GM12878 (cell line): ENCODE data around the gene MGLL. TPM values are rescaled to one million over a fixed set of nuclear protein-coding genes. Genes with fewer than 3 reads are reported as not detected.

Experiments used
- ATAC-seq: fragments of 200-7000 bp; cut with Tn5 transposase; 3 replicates; pipeline ENCODE4 v1.9.1; 2020; ENCODE audit warnings: mild to moderate bottlenecking, moderate library complexity
- BruUV-seq: library from RNA; stranded (reverse); fragments of 400-500 nt; replicated peaks from 2 replicates; lab custom pipeline; 2021; lab: Mats Ljungman, UMichigan
- CTCF ChIA-PET: fragments of 300-600 bp; sonication (Branson Sonifier 250); formaldehyde crosslinking; extraction: SDS; loops from one replicate; lab custom pipeline; 2021; ENCODE audit warnings: inconsistent platforms; lab: Yijun Ruan, JAX
- POLR2A ChIA-PET: fragments of 350-600 bp; formaldehyde crosslinking; extraction: SDS; loops from one replicate; lab custom pipeline; 2021; ENCODE audit warnings: inconsistent platforms; lab: Charles Lee
- RAD21 ChIA-PET: fragments of 300-600 bp; sonication (Branson Sonifier 250); formaldehyde crosslinking; loops from one replicate; lab custom pipeline; 2023; ENCODE audit warnings: antibody characterized with exemption; ENCODE audit not compliant: unreplicated experiment; lab: Charles Lee
- SMC1A ChIA-PET: fragments of 300-600 bp; sonication (Branson Sonifier 250); formaldehyde crosslinking; loops from one replicate; lab custom pipeline; 2023; ENCODE audit not compliant: unreplicated experiment, uncharacterized antibody; lab: Charles Lee
- DNase-seq: peaks from one replicate; pipeline ENCODE4 v3.0.0-alpha.2; 2011; ENCODE audit warnings: low read depth, low spot score
- FAIRE-seq: peaks from 3 replicates; lab custom pipeline; 2011; peaks lifted over from hg19 to GRCh38; lab: Jason Lieb, UNC
- H2AFZ ChIP-seq: 2 replicates; pipeline ENCODE4 v1.6.0; 2011; ENCODE audit warnings: low read depth, low read length, control low read depth; ENCODE audit not compliant: control insufficient read depth
- H3K27ac ChIP-seq: 2 replicates; pipeline ENCODE4 v1.5.1; 2011; ENCODE audit warnings: control low read depth; ENCODE audit not compliant: control insufficient read depth, insufficient read depth
- H3K27me3 ChIP-seq, 2 experiments: replicated peaks in 1 of 2; 2 replicates each; pipeline versions ENCODE4 v1.6.0 to v1.6.1; 2011; ENCODE audit warnings: low read length in 1 of 2; ENCODE audit not compliant: control insufficient read depth in 2 of 2, insufficient read depth in 2 of 2
- H3K36me3 ChIP-seq, 2 experiments: 2 replicates each; pipeline ENCODE4 v1.5.1; 2011; ENCODE audit warnings: low read length in 1 of 2; ENCODE audit not compliant: control insufficient read depth in 2 of 2, insufficient read depth in 2 of 2
- H3K4me1 ChIP-seq: 2 replicates; pipeline ENCODE4 v1.6.1; 2011; ENCODE audit warnings: mild to moderate bottlenecking, low read length, moderate library complexity, mixed read lengths; ENCODE audit not compliant: control insufficient read depth, insufficient read depth
- H3K4me2 ChIP-seq: 2 replicates; pipeline ENCODE4 v1.6.0; 2011; ENCODE audit warnings: control low read depth; ENCODE audit not compliant: control insufficient read depth, insufficient read depth
- H3K4me3 ChIP-seq: fragments of 200-600 bp; sonication (generic); 2 replicates; pipeline ENCODE4 v1.5.1; 2016
- H3K79me2 ChIP-seq: 2 replicates; pipeline ENCODE4 v1.6.0; 2011; ENCODE audit warnings: low read length; ENCODE audit not compliant: control insufficient read depth, insufficient read depth
- H3K9ac ChIP-seq: 2 replicates; pipeline ENCODE4 v1.8.0; 2011; ENCODE audit warnings: low read length, control low read depth, mixed read lengths; ENCODE audit not compliant: control insufficient read depth, insufficient read depth
- H3K9me3 ChIP-seq: replicated peaks from 3 replicates; pipeline ENCODE4 v1.5.1; 2011; ENCODE audit warnings: mild to moderate bottlenecking, low read length; ENCODE audit not compliant: control insufficient read depth, insufficient read depth
- H4K20me1 ChIP-seq: 2 replicates; pipeline ENCODE4 v1.6.0; 2011; ENCODE audit not compliant: control insufficient read depth, insufficient read depth
- CTCF ChIP-seq, 3 experiments: IDR thresholded peaks in 2 of 3; conservative IDR thresholded peaks in 1 of 3; 2 replicates each; pipeline ENCODE4 v1.5.1; 2011; ENCODE audit warnings: low read depth in 3 of 3, low read length in 3 of 3, mild to moderate bottlenecking in 3 of 3, control low read depth in 2 of 3, moderate library complexity in 2 of 3, inconsistent platforms in 1 of 3, mixed read lengths in 1 of 3; ENCODE audit not compliant: control insufficient read depth in 2 of 3, insufficient read depth in 1 of 3; ENCODE audit errors: extremely low read depth in 1 of 3
- TCF12 ChIP-seq: IDR thresholded peaks from 2 replicates; pipeline ENCODE4 v1.6.1; 2011; ENCODE audit warnings: low read depth, mild to moderate bottlenecking, low read length
- WGBS: methylation state at CpG from one replicate; pipeline ENCODE4 v1.1.6; 2016; ENCODE audit warnings: low lambda C conversion rate; ENCODE audit not compliant: insufficient replicate concordance, insufficient coverage; ENCODE audit errors: missing lambda C conversion rate; 5-methylcytosine and 5-hydroxymethylcytosine counted together
- in situ Hi-C: fragments of 300-500 bp; cut with MboI; formaldehyde crosslinking; loops from 9 replicates; pipeline ENCODE4 v1.14.3; 2018; ENCODE audit warnings: mixed read lengths
- intact Hi-C: fragments of 100-400 bp; cut with micrococcal nuclease; formaldehyde crosslinking; loops from one replicate; pipeline ENCODE4 v1.14.2; 2022; ENCODE audit not compliant: unreplicated experiment
- polyA plus RNA-seq, 11 experiments: library from polyadenylated mRNA; depleted of rRNA in 4 of 11; unstranded in 6 of 11; stranded (reverse) in 5 of 11; fragments of >200 nt; fragmentation: Nextera tagmentation in 4 of 11; fragmentation: Illumina TruSeq in 1 of 11; extraction: Ambion mirVana in 4 of 11; extraction: Trizol in 1 of 11; gene quantifications; 1 replicate in 1 of 11; 2 replicates in 10 of 11; pipeline versions ENCODE4 v1.2.1 to v1.2.3, GENCODE V29; 2011 to 2016; ENCODE audit warnings: inconsistent platforms in 2 of 11, missing spikeins in 2 of 11, low read depth in 1 of 11
- total RNA-seq, 4 experiments: library from RNA; depleted of rRNA in 3 of 4; stranded (reverse); fragments of >200 nt in 3 of 4; fragmentation: Illumina TruSeq in 1 of 4; extraction: Trizol in 1 of 4; gene quantifications; 2 replicates each; pipeline versions ENCODE4 v1.2.1 to v1.2.3, GENCODE V29; 2013 to 2021

MGLL gene
- total and polyA plus RNA-seq, 10 of the 15 experiments (the other 5 are each of a cell fraction or from before 2014, with no cell fraction given), result 44.9 to 177 (median 72.9) TPM

DNA sequence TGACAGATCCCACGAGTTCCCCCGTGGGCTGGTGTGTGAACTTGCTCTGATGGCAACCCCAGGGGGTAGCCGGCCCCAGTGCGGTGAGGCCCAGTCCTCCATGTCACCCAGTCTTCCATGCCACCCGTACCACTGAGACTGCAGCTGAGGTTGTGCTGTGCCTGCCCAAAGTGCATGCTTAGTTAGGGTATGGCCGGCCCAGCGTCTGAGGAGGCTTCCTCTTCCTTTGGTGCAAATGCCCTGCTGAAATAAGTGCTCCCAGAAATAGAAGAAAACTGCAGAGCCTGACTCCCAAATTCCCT, 31.5 kb downstream of the MGLL start (continued):
- no peak for TF ChIP-seq CTCF (IDR thresholded peaks at IDR 0.05 in 2 of 3, conservative IDR thresholded peaks at IDR 0.05 in 1 of 3; ENCODE audit: control insufficient read depth in 2 of 3, extremely low read depth in 1 of 3, insufficient read depth in 1 of 3, low read depth in 3 of 3, low read length in 3 of 3)

GRCh38 chr3:127789990-127790881, 32.1 kb downstream of the MGLL start:
- in situ Hi-C loops, result no loop called here
- Histone ChIP-seq H4K20me1 (no peaks in the 10 kb centered on the region), H3K27me3 (no peaks in the 10 kb centered on the region), H2AFZ (no peak overlapping the region), H3K4me3 (no peak overlapping the region), H3K9me3 (no peaks in the 10 kb centered on the region), H3K9ac (no peak overlapping the region), H3K79me2 (no peaks in the 10 kb centered on the region; the same call in 1 of the 2 replicates), H3K27ac (no peak overlapping the region), H3K4me1 (peaks cover 15% of the 10 kb centered on the region), H3K36me3 (peaks cover 7 to 12% of the 10 kb centered on the region in 2 experiments), H3K4me2 (no peak overlapping the region)
- 96% methylated on average over 19 of the region's 19 CpGs for WGBS
- no peak for TF ChIP-seq TCF12
- CTCF ChIA-PET, result interaction anchor here (0.6 to 4.4 kb wide), 31 partner anchors 8 to 343 kb away, joined by 3 to 46 read pairs (median 5); partner anchors contain the start of gene MGLL
- ATAC-seq, result no peak
- POLR2A ChIA-PET, result interaction anchor here (0.6 to 2.1 kb wide), 6 partner anchors 25 to 918 kb away, joined by 3 to 12 read pairs (median 4); partner anchors contain the start of gene MGLL
- BruUV-seq, result no TSS peak
- FAIRE-seq, result no peak
- intact Hi-C loops, result loop anchor here (2.0 kb wide), 1 partner anchor 181 kb away; no protein-coding TSS in a partner anchor
- SMC1A ChIA-PET, result interaction anchor here (0.8 to 4.9 kb wide), 21 partner anchors 9 to 279 kb away, joined by 3 to 31 read pairs (median 6); partner anchors contain the start of gene MGLL
- no peak for DNase-seq
- RAD21 ChIA-PET, result interaction anchor here (0.6 to 4.1 kb wide), 22 partner anchors 9 to 334 kb away, joined by 3 to 33 read pairs (median 4); partner anchors contain the start of gene MGLL
